HG02840 (cell line): ENCODE results near the gene MED25.

ENCODE experiments used
- ATAC-seq: cut with Tn5 transposase; IDR thresholded peaks from one replicate; pipeline ENCODE4 v1.9.1; 2021; ENCODE audit warnings: mild to moderate bottlenecking, moderate library complexity, moderate number of reproducible peaks; ENCODE audit not compliant: unreplicated experiment, low FRiP score

The MED25 gene

DNA sequence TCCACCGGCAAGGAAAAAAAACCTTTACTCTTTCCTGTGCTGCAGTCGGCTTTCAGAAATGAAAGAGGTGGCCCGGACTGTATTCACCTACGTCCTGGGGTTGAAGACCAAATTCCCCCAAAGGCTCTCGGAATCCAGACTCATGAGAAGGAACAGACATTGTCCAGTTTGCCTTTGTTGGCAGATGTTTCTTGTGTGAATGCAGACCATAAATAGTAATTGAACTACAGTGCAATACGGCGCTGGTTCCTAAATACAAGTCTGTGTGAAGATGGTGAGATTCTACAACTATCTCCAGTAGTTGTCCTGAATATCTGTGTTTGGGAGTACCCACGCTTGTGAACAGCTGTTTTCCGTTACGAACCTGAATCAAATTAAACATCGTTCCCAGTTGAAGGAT lies 21.6 kb downstream of the MED25 start:
- no peak for ATAC-seq

GRCh38 chr19:49840321-49840720 lies 22.2 kb downstream of the MED25 start:
- no peak for ATAC-seq

DNA sequence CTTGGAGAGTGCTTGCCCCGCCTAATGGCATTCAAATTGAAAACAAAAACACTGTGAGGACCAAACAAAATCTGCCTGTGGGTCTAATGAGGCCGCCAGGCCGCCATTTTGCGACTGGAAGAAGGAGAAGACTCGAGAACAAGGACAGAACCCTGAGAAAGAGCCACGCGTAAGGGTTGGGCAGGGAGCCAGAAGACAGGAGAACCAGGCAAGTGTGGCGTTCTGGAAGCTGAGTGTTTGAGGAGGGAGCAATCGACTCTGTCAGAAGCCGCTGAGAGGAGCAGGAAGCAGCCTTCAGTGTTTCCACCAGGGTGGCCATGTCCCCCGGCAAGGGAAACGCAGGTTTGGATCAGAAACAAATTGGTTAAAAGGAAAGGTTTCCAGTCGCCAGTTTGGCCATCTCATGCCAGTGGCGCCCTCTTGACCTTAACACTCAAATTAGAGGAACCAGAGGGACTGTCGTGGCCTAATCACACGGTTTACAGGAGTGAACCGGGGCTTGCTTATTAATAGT lies 22.7 kb downstream of the MED25 start:
- ATAC-seq, result no peak

GRCh38 chr19:49843265-49843664 lies 25.2 kb downstream of the MED25 start:
- no peak for ATAC-seq

DNA sequence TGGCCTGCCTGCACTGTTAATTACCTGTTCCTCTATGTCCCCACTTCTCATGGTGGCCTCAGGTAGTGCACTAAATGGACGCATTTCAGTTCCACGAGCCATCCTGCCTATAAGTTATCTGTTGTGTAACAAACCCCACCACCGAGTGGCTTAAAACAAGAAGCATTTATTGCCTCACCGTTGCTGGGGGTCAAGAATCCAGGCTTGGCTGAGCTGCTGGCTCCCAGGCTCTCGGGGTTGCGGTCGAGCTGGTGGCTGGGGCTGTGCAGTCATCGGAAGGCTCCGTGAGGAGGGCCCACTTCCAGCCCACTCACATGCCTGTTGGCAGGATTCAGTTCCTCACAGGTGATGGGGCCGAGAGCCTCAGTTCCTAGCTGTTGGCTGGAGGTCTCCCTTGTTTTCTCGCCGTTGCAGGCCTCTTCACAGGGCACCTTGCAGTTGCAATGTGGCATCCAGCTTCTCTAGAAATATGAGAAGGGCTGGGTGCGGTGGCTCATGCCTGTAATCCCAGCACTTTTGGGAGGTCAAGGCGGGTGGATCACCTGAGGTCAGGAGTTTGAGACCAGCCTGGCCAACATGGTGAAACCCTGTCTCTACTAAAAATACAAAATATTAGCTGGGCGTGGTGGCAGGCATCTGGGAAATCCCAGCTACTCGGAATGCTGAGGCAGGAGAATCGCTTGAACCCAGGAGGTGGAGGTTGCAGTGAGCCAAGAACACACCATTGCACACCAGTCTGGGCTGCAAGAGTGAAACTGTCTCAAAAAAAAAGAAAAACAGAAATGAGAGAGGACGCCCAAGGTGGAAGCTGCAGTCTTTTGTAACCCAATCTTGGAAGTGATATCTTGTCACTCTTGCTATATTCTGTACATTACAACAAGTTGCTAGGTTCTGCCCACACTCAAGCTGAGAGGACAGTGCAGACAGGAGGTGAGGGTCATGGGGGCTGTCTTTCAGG lies 26.3 kb downstream of the MED25 start:
- no peak for ATAC-seq

GRCh38 chr19:49845414-49845813 lies 27.3 kb downstream of the MED25 start:
- no peak for ATAC-seq

GRCh38 chr19:49846408-49846807 lies 28.3 kb downstream of the MED25 start:
- no peak for ATAC-seq

GRCh38 chr19:49847731-49848696 lies 29.9 kb downstream of the MED25 start:
- no peak for ATAC-seq

DNA sequence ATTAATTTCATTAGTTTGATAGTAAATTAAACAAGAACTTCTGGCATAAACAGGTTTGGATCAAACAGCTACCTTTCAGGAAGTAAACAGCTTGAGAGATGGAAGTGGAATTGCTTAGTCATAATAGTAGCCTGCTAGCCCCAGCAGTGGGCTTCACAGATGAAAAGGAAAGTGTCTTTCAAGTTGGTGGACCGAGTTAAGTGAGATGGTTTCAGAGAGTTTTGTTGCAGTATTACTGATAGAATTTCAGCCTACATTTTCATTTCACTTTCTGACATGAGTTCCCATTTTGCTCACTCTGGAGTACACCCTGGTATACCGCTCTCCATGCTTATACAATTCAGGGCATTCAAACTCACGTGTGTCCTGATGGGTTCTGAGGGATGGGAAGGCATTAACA lies 30.8 kb downstream of the MED25 start:
- no peak for ATAC-seq

- no peak for ATAC-seq
Measured at GRCh38 chr19:49849433-49850220, 31.5 kb downstream of the MED25 start.

- ATAC-seq, result no peak
Measured at GRCh38 chr19:49850221-49850486, 32.1 kb downstream of the MED25 start.

- ATAC-seq, result peak; percentile 74
Measured at GRCh38 chr19:49850487-49851342, 32.6 kb downstream of the MED25 start, which contains the start of gene PTOV1. Gene PTOV1, plus strand, starts transcription at chr19:49851159.

GRCh38 chr19:49851456-49852259 lies 33.6 kb downstream of the MED25 start:
- ATAC-seq, result peak; percentile 11

DNA sequence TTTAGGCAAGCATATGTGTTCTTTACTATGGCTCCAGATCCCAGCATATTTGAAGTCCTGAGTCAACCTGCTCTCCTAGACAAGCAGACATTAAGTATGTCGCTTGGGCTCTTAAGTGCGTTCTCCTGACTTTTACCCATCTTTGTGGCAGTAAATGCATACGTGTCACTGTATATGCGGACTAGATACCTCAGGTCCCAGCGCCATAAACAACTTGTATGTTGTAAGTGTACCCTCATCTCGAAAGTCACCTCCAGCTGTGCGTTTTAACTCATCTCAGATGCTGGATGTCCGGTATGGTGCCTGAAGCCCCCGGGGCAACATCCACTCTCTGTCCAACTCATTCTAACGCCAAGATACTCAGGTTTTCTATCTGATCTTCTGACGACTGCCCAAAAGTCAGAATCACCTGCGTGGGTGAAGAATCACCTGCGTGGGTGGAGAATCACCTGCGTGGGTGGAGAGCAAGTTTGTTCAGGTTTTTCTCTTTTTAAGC lies 34.6 kb downstream of the MED25 start:
- no peak for ATAC-seq

DNA sequence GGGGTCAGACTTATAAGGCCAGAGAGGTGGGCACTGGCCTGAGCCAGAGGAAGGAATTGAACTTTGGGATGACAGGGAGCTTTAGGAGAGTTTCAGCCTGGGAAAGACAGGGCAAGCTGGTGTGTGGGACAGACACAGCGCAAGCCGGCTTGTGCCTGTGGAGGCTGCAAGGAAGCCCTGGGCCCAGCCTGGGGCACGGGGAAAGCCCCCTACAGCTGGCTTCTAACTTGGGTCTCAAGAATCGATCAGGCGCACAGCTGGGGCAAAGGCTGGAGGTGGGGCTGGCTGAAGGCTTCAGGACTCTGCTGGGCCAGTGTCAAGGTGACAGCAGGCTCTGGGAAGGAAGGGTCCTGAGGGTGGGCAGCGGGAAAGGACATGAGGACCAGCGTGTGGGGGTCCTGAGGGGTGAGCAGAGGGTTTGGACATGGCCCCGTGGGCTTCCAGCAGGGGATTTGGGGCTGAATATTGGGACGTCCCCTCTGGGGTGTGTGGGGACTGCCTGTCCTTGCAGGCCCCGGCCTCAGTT lies 35.8 kb downstream of the MED25 start:
- no peak for ATAC-seq

- ATAC-seq, result no peak
Measured at GRCh38 chr19:49854378-49855263, 36.5 kb downstream of the MED25 start.

- ATAC-seq, result no peak
Measured at GRCh38 chr19:49855277-49855675, 37.2 kb downstream of the MED25 start.
